HepG2 (cell line): ENCODE data around the gene MYPN.

Experiments
- ATF2 ChIP-seq: sonication (generic); formaldehyde crosslinking; IDR thresholded peaks from 2 replicates; pipeline ENCODE4 v1.4.0; 2020; ENCODE audit warnings: missing genetic modification reagents
- ESRRA ChIP-seq: sonication (generic); formaldehyde crosslinking; IDR thresholded peaks from 2 replicates; pipeline ENCODE4 v1.5.1; 2020; ENCODE audit warnings: mild to moderate bottlenecking, low read depth, missing genetic modification reagents
- POLR2A ChIP-seq, 2 experiments: IDR thresholded peaks; 2 replicates each; pipeline ENCODE4 v1.6.1; 2011; ENCODE audit warnings: low read depth in 2 of 2, low read length in 2 of 2, mild to moderate bottlenecking in 1 of 2, moderate library complexity in 1 of 2; ENCODE audit not compliant: insufficient read depth in 1 of 2
- ZNF280B ChIP-seq: sonication (generic); formaldehyde crosslinking; IDR thresholded peaks from 2 replicates; pipeline ENCODE4 v1.5.0; 2020; ENCODE audit warnings: missing genetic modification reagents, mild to moderate bottlenecking, borderline replicate concordance

DNA sequence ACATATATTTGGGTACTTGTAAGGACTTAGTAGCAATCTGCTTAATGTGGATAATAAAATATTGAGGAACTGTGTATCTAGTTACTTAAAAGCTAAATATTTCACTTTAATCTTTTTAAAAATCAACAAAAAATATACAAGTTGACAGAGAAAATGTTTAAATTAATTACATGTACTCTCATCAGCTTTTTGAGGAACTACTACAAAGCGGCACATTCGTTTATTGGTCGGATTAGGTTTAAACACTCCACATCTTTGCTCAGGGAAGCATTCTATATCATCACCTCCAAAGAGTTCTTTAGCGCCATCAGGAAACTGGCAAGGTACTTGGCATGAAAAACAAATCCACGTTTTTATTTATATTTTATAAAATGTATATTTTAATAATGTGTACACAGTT, 121.0 kb downstream of the MYPN start:
- no peak for TF ChIP-seq ZNF280B (CRISPR knock-in tag)
- no peak for TF ChIP-seq ESRRA
- no peak for TF ChIP-seq POLR2A (IDR thresholded peaks at IDR 0.05; ENCODE audit: insufficient read depth in 1 of 2, low read depth in 2 of 2, low read length in 2 of 2)
- TF ChIP-seq ATF2 (CRISPR knock-in tag), result no peak
